Measurements from ENCODE around the gene OSBPL1A.
"Not testable (repeated sequence)": the region's sequence is repeated elsewhere in the genome, so short reads cannot be mapped to it uniquely, and the experiment has no call there.

The OSBPL1A gene

DNA sequence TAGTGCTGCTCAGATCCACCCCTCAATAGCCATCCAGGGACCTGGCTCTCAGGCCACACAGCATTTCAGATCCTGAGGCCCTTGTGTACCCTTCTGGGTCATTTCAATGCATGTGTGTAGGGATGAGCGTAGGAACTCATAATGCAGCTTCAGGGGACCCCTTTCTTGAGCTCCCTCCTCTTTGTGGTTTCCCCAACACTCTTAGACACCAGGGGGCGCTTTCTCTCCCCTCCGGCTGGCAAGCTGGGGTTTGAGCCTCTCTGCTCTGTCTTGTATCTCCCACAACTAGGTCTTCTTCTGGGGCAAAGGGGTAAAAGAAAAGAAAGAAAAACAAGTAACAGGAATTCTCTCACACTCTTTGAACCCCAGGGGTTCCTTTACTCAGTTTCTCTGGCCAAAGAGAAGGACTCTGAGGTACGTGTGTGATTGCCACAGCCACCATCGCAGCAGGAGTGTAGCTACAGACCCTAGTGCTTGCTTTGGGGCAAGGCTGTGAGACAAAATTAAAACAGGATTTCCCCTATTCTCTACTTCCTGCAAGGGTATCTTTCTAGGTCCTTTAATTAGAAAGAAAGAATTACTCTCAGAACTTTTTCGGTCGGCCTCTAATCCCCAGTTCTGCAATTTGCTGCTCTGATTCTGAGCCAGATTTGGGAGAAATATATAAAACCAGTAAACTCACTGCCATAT, 220.8 kb downstream of the OSBPL1A start:
- peak; percentile 76 for DNase-seq

DNA sequence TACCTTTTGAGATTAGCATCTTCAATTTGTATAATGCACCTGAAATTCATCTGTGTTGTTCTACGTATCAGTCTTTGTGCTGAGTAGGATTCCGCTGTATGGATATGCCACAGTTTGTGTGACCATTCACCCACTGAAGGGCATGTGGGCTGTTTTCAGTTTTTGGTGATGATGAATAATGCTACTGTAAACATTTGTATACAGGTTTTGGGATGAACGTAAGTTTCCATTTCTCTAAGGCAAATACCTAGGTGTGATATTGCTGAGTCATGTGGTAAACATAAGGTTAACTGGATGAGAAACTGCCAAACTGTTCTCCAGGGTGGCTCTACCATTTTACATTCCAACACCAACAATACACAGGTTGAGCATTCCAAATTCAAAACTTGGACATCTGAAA, 223.6 kb downstream of the OSBPL1A start:
- DNase-seq = no peak

DNA sequence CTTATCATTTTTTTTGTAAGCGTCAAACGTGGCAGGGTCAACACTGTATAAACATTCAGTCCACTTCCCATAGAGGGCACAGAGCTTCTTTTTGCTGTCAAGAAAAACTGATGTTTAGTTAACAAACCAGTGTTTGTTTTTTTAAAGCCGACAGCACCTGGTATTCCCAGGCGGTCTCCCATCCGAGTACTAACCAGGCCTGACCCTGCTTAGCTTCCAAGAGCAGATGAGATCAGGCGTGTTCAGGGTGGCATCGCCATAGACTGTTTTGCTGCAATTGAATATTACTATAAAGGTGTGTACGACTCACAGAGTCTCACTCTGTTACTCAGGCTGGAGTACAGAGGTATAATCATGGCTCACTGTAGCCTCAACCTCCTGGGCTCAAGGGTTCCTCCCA, 227.3 kb downstream of the OSBPL1A start:
- no peak for DNase-seq

DNA sequence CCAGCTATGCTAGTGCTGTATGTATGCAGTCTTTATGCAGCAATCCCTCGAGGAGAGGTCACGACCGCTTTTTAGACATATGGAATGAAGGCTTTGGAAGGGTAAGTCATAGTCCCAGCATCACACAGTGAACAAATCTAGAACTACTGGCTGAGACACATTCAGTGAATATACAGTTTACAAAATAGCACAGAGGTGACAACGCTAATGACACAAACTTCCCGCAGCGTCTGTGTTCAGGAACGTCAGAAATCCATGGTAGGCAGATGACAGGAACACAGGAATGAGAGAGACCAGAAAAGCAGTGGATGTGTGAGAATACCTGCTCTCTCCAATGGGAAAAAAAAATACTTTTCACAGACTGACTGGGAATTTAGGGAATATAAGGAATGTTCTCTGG, 229.1 kb downstream of the OSBPL1A start:
- no peak for DNase-seq

DNA sequence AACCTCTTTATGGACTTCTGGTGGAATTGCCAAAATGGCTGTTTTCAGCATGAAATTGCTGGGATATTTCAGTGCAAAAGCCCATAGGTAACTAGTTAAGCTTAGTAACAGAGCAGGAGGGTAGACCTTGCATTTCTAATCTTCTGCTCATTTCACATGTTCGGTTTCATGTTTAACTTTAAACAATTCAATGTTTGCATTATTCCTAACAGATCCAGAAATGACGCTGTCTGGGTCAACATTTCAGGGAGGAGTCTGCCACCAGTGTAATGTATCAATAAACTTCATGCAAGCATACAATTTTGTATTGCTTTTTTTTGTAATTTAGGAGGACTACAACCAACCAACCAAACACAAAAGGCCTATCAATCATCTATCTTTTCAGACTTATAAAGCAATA, 236.3 kb downstream of the OSBPL1A start:
- DNase-seq = no peak

DNA sequence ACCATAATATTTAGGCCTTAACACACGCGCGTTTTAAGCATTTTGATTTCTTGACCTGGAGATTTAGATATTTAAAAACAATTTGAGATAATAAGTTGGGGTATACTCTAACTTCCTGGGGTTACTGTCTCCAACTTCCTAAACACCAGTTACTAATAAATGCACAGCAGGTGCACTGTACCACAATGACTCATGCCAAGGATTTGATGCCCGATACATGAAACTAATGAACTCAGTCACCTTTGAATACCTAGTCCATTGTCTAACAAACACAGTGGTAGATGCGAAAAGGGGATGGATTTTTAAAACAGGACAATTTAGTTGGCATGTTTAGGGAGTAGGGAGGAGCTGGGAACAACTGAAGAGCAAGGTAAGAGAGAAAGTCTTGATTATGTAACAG, 237.5 kb downstream of the OSBPL1A start:
- no peak for DNase-seq

DNA sequence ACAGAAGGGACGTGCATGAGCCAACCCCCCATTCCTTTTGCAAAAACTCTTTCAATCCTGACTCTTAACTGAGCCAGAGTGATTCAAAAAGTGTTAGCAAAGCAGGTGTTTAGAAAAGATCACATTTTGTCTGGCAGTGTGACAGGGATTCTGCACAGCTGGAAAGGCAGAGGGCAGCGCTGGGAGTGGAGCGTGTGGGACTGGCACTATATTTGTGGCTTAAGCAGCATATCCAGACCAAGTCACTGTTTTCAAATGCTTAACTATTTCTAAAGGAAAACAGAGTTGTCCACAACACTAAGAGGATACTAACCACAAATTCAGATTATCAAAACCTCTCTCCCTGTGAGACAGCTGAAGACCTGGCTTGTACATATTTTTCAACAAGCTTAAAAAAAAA, 239.8 kb downstream of the OSBPL1A start:
- DNase-seq = no peak

DNA sequence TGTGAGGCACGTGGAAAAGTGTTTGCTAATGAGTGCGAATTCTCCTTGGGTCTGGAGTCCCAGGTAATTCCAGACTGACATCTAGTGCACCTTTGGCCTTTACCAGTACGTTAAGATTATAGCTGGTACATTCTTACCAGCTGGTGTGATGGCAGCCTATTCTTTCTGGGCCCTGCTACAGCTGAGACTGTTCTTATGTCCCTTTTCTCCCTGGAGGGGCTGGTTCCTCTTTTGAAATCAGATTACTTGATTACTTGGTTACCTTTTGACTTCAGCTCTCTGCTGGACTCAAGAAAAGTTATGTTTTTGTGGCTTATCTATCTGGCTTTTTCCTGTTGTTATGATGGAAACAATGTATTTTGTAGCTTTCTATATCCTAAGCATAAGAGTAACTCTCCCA, 244.2 kb downstream of the OSBPL1A start:
- DNase-seq = no peak

DNA sequence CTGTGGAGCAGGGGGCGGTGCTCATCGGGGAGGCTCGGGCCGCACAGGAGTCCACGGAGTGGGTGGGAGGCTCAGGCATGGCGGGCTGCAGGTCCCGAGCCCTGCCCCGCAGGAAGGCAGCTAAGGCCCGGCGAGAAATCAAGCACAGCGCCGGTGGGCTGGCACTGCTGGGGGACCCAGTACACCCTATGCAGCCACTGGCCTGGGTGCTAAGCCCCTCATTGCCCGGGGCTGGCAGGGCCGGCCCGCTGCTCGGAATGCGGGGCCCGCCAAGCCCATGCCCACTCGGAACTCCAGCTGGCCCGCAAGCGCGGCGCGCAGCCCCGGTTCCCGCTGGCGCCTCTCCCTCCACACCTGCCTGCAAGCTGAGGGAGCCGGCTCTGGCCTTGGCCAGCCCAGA, 248.0 kb downstream of the OSBPL1A start:
- DNase-seq = not testable (repeated sequence)

DNA sequence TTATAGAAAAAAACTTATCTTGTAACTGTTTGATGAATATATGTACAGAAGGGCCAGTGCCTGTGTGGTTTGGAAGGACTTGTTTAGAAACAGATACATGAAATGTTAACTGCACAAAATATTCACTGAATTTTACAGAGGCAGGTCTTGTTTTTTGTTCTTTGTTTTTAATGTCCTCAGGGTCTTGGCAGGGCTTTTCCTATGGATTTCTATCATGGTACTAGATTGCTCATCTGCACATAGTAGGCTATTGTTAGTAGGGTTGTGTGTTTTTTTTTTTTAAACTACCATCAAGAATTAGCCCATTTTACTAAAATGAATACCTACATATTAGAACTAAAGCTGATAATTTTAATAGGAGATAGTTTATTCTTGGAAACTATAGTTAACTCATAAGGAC, 255.2 kb downstream of the OSBPL1A start:
- DNase-seq = no peak

DNA sequence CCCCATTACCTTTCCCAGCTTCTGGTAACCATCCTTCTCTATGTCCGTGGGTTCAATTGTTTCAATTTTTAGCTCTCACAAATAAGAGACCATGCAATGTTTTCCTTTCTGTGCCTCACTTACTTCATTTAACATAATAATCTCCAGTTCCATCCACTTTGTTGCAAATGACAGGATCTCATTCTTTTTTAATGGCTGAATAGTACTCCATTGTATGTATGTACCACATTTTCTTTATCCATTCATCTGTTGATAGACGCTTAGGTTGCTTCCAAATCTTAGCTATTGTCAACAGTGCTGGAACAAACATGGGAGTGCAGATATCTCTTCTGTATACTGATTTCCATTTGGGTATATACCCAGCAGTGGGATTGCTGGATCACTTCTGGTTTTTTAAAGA, 256.9 kb downstream of the OSBPL1A start:
- no peak for DNase-seq

DNA sequence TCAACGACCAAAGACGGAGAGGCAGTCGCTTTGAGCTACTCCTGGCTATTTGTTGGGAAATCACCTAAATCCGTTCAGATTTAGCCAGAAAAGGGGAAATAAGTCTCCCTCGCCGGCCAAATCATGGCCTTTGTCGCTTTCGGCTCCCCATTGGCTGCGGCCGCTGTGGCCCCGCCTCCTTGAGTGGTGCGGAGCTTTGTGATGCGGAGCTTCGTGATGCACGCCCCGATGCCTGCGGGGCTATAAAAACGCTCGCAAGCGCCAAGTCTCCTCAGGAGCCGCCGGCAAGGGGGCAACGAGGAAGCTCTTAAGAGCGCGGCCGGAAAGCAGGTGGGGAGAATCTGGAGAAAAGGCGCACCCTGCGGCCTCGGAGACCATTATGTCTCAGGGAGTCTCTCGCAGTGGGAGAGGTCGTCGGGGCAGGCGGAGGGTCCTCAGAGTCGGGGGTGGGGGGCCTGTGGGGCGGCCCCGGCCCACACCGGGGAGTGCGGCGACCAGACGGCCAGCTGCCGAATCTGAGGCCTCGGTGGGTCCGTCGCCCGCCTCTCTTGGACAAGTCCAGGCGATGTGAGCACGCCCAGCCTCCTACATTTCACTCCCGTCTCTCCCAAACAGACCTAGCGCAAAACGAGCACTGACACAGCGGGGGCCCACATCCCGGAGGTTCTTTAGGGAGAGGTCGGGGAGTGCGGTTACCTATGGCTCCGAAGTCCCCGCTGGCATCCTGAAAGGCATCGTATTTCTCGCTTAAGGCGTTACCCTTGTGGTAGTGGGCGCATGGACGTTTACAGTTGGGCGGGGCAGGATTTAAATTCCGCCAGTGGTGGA, 258.6 kb downstream of the OSBPL1A start, which contains the start of gene CABYR:
Gene CABYR, plus strand, starts transcription at position 274 of the 828 bp plus-strand sequence. CDS start 4,053 bp downstream, outside the sequence.
- DNase-seq = peak; percentile 92

DNA sequence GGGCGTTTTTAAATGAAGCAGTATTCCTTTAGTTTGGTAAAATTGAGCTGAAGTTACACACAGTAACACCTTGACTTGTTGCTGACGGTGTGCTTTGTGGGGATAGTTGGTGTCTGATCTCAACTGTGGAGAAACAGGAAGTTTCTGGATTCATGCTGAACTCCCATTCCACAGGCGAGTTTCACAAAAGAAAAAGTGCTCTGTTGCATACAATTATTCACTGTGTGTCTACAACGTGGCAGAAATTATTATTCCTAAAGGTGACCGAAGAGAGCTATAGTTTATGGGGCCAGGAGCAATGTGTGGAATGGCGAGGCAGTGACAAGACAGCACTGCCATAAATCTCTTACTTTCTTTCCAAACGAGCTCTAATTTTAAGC, 259.2 kb downstream of the OSBPL1A start:
- DNase-seq = no peak

DNA sequence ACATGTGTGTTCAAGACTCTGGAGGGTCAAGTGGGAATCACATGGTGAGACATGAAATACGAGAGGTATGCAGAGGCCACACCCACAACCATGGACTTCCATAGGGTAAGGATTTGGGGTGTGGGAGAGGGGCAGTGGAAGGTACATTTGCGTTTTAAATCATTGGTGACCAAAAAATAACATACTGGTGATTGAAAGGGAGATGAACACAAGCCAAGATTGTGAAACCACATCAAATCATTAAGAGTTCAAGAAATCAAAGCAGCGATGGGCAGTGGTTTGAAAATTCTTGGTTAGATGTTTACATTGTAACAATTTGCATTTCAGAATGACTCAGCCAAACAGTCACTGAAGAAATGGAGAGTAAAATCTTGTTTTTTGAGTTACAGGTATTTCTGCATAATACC, 260.7 kb downstream of the OSBPL1A start:
- DNase-seq = no peak

DNA sequence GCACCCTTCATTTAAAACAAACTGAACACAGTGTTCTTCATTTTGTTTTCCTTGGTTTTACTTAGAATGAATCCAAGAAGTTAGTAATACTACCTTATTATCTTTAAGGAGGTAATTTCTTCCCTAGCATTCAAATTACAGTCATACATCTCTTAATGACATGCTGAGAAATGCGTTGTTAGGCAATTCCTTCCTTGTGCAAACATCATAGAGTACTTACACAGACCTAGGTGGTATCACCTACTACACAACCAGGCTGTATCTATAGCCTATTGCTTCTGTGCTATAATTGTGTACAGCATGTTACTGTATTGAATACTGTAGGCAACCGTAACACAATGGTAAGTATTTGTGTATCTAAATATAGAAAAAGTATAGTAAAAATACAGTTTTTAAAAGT, 267.1 kb downstream of the OSBPL1A start:
- no peak for DNase-seq

DNA sequence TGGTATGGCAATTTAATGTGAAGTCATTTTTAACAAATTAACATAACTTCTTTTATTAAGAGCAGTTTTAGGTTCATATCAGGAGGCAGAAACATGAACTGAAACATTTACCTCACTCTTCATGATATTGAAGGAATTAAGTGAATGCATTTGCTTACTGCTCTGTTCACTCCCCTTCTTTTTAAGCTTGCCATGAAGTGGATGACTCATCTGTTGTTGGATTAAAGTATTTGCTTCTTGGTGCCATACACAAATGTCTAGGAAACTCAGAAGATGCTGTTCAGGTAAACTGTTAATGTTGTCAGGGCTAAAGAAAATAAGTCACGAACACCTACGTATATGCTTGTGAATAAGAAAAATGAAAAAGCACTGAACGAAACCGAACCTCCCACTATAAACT, 268.9 kb downstream of the OSBPL1A start:
- no peak for DNase-seq

DNA sequence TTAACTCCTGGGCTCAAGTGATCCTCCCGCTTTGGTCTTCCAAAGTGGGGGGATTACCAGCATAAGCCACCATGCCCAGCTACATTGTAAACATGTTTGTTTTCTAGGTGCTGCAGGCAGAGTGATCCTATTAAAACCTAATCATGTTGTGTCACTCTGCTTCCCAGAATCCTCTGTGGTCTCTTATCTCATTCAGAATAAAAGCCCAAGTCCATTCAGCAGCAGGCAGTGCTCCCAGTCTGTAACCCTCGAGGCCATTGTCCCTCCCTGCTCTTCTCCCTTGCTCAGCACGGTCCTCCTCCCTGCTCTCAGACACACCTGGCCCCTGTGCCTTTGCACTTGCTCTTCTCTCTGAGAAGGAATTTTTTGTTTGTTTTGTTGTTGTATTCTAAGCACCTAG, 269.9 kb downstream of the OSBPL1A start:
- no peak for DNase-seq

DNA sequence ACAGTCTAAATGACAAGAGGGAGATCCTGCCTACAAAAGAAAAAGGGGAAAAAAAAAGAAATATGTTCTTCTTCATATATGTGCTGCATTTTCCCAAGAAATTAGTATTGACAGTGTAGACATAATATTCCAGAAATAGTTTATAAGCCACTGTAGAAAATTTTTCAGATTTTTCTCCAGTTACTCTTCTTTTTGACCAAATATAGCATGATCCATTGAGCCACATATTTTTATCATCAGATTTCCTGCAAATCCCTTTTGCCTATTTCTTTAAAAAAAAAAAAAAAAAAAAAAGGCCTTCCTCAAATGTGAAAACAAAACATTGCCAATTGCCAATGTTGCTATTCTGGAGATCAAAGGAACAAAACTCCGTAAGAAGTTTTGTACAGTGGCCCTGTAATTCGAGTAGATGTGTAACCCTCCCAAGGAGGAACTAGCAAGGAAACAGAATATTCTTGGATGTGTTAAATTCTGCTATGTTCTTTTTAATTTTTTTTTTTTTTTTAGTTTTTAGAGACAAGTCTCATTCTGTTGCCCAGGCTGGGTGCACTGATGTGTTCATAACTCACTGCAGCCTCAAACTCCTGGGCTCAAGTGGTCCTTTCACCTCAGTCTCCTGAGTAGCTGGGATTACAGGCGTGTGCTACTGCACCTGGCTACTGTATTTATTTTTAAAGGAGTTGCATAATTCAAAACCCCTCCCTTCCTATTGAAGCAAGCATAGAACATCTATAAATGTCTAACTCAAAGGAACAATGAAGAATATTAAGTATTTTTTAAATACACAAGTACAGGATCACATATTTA, 271.3 kb downstream of the OSBPL1A start:
- DNase-seq = no peak

DNA sequence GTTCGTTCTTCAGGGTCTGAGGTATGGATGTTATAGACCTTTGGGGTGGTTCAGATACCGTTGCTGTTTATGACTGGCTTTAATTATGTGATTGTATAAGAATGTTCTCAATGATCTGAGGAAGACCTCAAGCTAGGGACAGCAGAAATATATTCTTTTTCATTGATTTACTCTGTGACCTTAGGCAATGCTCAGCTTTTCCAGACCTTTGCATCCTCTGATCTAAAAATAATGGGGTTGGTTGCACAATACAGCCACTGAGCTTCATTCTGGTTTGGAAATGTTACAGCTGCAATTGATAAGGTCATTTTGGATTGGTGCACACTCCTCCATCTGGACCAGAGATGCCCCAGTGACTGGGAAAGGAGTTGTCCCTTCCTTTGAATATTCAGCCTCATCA, 276.0 kb downstream of the OSBPL1A start:
- no peak for DNase-seq

DNA sequence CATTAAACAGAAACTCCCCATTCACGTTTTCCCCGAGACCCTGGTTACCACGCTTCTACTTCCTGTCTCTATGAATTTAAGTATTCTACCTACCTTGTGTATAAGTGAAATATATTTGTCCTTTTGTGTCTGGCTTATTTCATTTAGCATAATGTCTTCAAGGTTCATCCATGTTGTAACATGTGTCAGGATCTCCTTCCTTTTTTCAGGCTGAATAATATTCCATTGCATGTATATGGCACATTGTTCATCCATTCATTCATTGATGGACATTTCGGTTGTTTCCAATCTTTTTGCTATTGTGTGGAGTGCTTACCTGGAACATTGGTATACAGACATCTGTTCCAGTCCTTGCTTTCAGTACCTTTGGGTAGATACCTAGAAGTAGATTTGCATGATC, 276.9 kb downstream of the OSBPL1A start:
- no peak for DNase-seq

DNA sequence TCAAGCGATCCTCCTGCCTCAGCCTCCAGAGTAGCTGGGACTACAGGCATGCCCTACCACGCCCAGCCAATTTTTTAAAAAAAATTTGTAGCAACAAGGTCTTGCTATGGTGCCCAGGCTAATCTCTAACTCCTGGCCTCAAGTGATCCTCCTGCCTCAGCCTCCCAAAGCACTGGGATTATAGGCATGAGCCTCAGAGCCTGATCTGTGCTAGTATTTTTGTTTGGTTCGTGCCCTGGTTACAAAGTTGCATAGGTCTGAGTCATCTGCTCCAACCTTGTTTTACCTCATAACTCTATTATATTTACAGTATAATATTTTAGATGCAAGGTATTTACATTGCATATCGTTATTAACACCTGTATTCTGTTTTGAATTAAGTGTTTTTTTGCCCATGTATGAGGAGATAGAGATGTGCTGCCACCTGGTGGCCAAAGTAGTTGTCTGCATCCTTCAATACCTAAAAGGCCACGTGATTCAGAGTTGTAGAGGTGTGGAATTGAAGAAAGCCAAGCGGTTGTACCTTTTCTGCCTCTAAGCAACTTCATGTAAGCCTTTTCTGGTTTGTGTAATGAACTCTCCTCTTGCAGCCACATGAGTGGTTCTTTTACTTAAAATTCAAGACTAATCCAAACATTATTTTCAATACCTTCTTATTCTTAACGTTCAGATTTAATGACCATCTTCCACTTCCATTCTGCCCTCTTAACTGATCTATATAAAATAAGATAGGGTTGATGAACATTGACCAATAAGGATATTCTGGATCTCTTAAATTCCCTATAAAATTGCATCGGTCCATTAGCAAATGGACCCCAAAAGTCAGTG, 278.7 kb downstream of the OSBPL1A start:
- DNase-seq = peak; percentile 91

DNA sequence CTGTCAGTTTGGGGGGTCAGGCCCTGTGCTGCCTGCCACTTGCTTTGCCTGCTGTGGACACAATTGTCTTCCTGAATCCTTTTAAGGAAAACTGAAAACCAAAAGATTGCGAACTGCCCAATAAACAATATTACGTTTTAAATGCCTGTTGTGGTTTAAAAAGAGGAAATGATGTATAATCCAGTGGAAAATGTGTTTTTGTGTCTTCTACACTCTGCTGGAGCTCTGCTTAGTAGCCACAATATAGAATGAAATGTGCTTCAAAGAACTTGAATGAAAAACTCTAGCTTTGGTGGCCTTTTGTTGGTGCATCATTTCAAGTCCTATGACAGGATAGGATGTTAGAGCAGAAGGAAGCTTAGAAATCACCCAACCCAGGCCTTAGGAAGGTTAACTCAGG, 282.0 kb downstream of the OSBPL1A start:
- DNase-seq = no peak
